ENCODE results near the gene CCR3. TPM values are rescaled to one million over a fixed set of nuclear protein-coding genes. Genes with fewer than 3 reads are reported as not detected.

CCR3 gene
- total RNA-seq, 1 donor from 2014 or later: not detected

DNA sequence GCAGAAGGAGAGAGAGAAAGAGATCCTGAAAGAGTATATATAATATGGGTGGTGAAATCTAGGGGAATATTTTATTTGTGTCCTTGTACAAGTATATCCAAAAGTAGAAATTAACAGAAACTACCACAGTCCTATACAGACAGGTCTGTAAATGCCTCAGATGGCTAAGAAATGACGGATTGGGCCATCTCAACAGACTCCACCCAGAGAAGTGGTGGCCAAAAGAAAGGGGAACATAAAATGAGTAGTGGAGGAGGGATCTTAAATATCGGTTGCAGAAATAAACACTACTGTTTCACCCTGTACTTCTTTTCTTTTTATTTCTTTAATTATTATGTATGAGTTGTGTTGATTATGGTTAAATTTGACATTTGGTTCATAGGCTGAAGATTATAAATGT is 47.7 kb downstream of the CCR3 start:
- Mint-ChIP-seq H3K36me3 (no peaks in the 10 kb centered on the region), H3K9me3 (no peaks in the 10 kb centered on the region), H3K4me1 (no peaks in the 10 kb centered on the region), H3K4me3 (no peak overlapping the region), H3K27me3 (ENCODE audit: insufficient read depth, low read depth) (no peaks in the 10 kb centered on the region), H3K27ac (no peak overlapping the region)
- no peaks in the 10 kb centered on the region for H4K20me1 ChIP-seq (ENCODE audit: low read depth)
- H3K4me1 ChIP-seq: no peaks in the 10 kb centered on the region
- DNase-seq (ENCODE audit: low spot score): no peak
- no peak for TF ChIP-seq EZH2 (IDR thresholded peaks at IDR 0.05)
- no peak for TF ChIP-seq CTCF (IDR thresholded peaks at IDR 0.05)
- no peak for TF ChIP-seq EZH2phosphoT487 (IDR thresholded peaks at IDR 0.05)
- H3K9ac ChIP-seq: no peak overlapping the region
- H3K79me2 ChIP-seq (ENCODE audit: low read depth): no peaks in the 10 kb centered on the region
- H2AFZ ChIP-seq (replicated peaks): no peak overlapping the region
- no peak overlapping the region for H3K4me3 ChIP-seq
- no peaks in the 10 kb centered on the region for H3K36me3 ChIP-seq
- H3K4me2 ChIP-seq: no peak overlapping the region
- H3K27me3 ChIP-seq: no peaks in the 10 kb centered on the region
- no peaks in the 10 kb centered on the region for H3F3A ChIP-seq (ENCODE audit: low read depth)
- H3K9me3 ChIP-seq (ENCODE audit: low read depth): no peaks in the 10 kb centered on the region
- no peak overlapping the region for H3K27ac ChIP-seq

DNA sequence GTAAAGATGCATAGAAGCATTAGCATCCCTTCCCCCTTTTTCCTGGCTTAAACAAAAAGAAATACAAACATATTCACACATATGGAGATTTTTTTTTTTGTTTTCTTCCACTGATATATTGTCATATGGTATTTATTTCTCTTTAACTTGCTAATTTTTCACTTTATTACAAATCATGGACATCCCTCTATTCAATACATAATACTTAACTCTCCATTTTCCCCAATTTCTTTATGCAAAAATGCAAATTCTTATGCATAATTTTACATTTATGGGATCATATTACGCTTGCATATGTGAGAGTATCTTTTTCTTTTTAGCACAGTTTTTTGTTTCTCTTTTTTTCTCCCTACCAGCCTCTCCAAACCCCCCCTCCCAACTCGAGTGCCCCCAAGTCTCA is 48.8 kb downstream of the CCR3 start:
- Histone ChIP-seq H3K79me2 (ENCODE audit: low read depth) (no peaks in the 10 kb centered on the region), H3K9me3 (ENCODE audit: low read depth) (no peaks in the 10 kb centered on the region), H3K27ac (no peak overlapping the region), H3K4me3 (no peak overlapping the region), H2AFZ (replicated peaks) (no peak overlapping the region), H4K20me1 (ENCODE audit: low read depth) (no peaks in the 10 kb centered on the region), H3K4me1 (no peaks in the 10 kb centered on the region), H3K27me3 (no peaks in the 10 kb centered on the region), H3K9ac (no peak overlapping the region), H3K4me2 (no peak overlapping the region), H3F3A (ENCODE audit: low read depth) (no peaks in the 10 kb centered on the region), H3K36me3 (no peaks in the 10 kb centered on the region)
- Mint-ChIP-seq H3K4me3 (no peak overlapping the region), H3K36me3 (no peaks in the 10 kb centered on the region), H3K4me1 (no peaks in the 10 kb centered on the region), H3K9me3 (peaks cover 2% of the 10 kb centered on the region), H3K27me3 (ENCODE audit: insufficient read depth, low read depth) (peaks cover 2% of the 10 kb centered on the region), H3K27ac (no peak overlapping the region)
- no peak for DNase-seq (ENCODE audit: low spot score)
- TF ChIP-seq EZH2phosphoT487 (IDR thresholded peaks at IDR 0.05) (no peak), EZH2 (IDR thresholded peaks at IDR 0.05) (no peak), CTCF (IDR thresholded peaks at IDR 0.05) (no peak)

DNA sequence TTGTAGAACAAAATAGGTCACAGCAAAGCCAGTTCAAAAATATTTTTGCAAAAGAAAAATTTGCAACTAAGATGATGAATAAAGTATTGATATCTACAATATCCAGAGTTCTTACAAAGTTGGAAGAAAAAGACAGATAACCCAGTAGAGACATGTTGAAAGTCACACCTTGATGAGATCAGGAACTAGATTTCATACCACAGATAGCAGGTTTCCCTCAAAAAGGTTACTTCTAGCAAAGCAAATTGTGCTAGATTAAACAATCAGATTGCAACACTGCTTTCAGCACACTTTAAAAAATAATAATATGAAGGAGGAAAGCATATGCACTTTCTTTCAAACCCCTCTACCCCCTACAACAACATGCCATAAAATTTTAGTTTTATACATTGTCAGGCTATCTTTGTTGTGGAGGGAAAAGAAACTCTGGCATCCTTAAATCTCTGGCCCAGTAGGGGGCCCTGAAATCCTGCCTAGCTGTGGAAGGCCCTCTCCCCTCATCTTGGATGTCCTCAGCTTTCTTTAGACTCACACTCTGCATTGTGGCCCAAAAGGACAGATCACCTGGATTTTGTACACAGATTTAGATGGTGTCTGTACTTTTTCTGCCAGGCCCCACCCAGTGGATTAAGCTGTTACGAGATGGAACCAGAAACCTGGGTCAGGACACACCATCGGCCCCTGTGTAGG is 50.9 kb downstream of the CCR3 start:
- Mint-ChIP-seq H3K36me3 (no peaks in the 10 kb centered on the region), H3K4me3 (no peak overlapping the region), H3K4me1 (no peaks in the 10 kb centered on the region), H3K27ac (no peak overlapping the region), H3K9me3 (peaks cover 2% of the 10 kb centered on the region), H3K27me3 (ENCODE audit: insufficient read depth, low read depth) (peaks cover 2% of the 10 kb centered on the region)
- Histone ChIP-seq H4K20me1 (ENCODE audit: low read depth) (no peaks in the 10 kb centered on the region), H3K4me2 (no peak overlapping the region), H2AFZ (replicated peaks) (no peak overlapping the region), H3K79me2 (ENCODE audit: low read depth) (no peaks in the 10 kb centered on the region), H3F3A (ENCODE audit: low read depth) (no peaks in the 10 kb centered on the region), H3K4me1 (no peaks in the 10 kb centered on the region), H3K4me3 (no peak overlapping the region), H3K36me3 (no peaks in the 10 kb centered on the region), H3K27me3 (no peaks in the 10 kb centered on the region), H3K9ac (no peak overlapping the region), H3K27ac (no peak overlapping the region), H3K9me3 (ENCODE audit: low read depth) (no peaks in the 10 kb centered on the region)
- peak; percentile 16 for DNase-seq (ENCODE audit: low spot score)
- TF ChIP-seq EZH2phosphoT487 (IDR thresholded peaks at IDR 0.05) (no peak), EZH2 (IDR thresholded peaks at IDR 0.05) (no peak), CTCF (IDR thresholded peaks at IDR 0.05) (no peak)

All from neural progenitor cell (in vitro differentiated cells).